GM12892 (cell line): ENCODE data around the gene TMEM187.

Source experiments
- POLR2A ChIP-seq: IDR thresholded peaks from 2 replicates; pipeline ENCODE4 v1.6.1; 2011; ENCODE audit warnings: low read depth, low read length, control low read depth
- TAF1 ChIP-seq: IDR thresholded peaks from 2 replicates; pipeline ENCODE4 v1.6.1; 2011; ENCODE audit warnings: low read depth, mild to moderate bottlenecking, control low read depth, low read length, borderline replicate concordance

DNA sequence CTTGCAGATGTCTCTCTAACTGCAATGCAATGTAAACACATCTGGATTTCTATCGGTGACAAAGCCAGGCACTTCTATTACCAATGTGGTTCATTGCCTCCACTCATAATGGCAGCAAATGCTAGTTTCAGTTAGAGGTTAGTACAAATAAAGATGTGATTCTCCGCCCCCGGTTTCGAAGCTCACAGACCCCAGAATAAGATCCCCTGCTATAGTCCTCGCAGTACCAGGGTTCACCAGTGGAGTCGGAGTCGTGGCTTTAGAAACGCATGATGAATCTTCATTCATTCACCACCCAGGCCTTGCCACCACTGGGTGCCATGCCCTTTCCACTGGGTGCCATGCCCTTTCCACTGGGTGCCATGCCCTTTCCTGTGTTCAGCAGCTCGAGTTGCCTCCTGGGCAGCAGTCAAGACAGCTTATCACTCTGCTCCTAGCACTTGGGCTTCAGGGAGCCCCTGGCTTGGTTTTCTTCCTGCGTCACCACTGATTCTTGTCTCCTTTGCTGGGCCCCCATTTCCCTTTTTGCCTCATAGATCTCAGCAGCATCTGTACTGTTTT is 34.2 kb upstream of the TMEM187 start:
- TF ChIP-seq POLR2A (no peak), TAF1 (no peak)
